Measurements from ENCODE around the gene PAX2. TPM values are rescaled to one million over a fixed set of nuclear protein-coding genes. Genes with fewer than 3 reads are reported as not detected.

PAX2 gene
- total and polyA plus RNA-seq, 4 donors: not detected

GRCh38 chr10:100877461-100877850, 132.1 kb downstream of the PAX2 start:
- peaks cover 2 to 20% (median 15%) of the 10 kb centered on the region in 4 donors for H3K4me1 ChIP-seq (ENCODE audit: control insufficient read depth in 4 of 4, insufficient read depth in 4 of 4, low read length in 3 of 4)
- H3K27me3 ChIP-seq (ENCODE audit: control insufficient read depth in 4 of 4, insufficient read depth in 4 of 4, low read length in 3 of 4): no peaks in the 10 kb centered on the region

DNA sequence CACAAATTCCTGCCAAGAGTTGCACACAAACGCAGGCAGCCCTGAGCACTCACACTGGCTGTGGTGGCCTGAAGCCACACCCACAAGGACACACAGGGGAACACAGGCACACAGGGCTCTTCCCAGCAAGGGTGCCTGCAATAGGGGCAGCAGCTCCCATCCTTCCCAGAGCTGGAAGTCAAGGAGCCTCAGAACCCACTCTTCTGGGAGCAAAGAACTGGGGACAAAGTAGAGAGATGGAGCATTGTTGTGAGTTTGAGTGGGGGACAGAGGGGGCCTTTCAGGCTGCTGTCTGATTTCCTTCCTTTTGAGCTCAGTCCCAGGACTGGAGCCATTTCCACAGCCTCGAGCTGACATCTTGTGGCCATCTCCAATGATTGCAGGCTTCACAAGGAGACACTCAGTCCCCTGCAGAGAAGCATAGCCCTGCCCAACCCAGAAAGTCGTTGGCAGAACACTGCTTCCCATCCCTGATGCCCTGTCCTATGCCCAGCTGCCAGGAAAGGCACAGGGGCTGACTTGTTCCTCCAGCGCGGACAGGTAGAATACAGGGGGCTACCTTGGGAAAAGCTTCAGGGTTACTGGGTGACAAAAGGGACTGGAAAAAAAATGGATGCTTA, 133.0 kb downstream of the PAX2 start:
- H3K4me3 ChIP-seq (ENCODE audit: low read depth in 1 of 3, low read length in 3 of 3): no peak overlapping the region
- no peaks in the 10 kb centered on the region for H3K27me3 ChIP-seq (ENCODE audit: control insufficient read depth in 4 of 4, insufficient read depth in 4 of 4, low read length in 3 of 4)
- no peaks in the 10 kb centered on the region for H3K9me3 ChIP-seq (ENCODE audit: control insufficient read depth in 4 of 4, low read length in 3 of 4)
- H3K4me1 ChIP-seq (ENCODE audit: control insufficient read depth in 4 of 4, insufficient read depth in 4 of 4, low read length in 3 of 4): peaks cover 2 to 20% (median 15%) of the 10 kb centered on the region in 4 donors
- H3K36me3 ChIP-seq (ENCODE audit: control insufficient read depth in 4 of 4, insufficient read depth in 3 of 4, low read depth in 1 of 4, low read length in 3 of 4): no peaks in the 10 kb centered on the region
- H3K27ac ChIP-seq (ENCODE audit: low read depth in 1 of 2, low read length in 2 of 2): no peak overlapping the region
- peak; percentile 50 for DNase-seq (ENCODE audit: low spot score)
- WGBS: 8% methylated on average over 5 of the region's 5 CpGs
- no peak overlapping the region for H3K9ac ChIP-seq (ENCODE audit: low read depth in 1 of 2, low read length in 2 of 2)
- TF ChIP-seq FOXA1 (IDR thresholded peaks at IDR 0.05) (no peak), EGR1 (IDR thresholded peaks at IDR 0.05; ENCODE audit: low read depth in 2 of 2) (no peak), HNF4G (IDR thresholded peaks at IDR 0.05) (no peak), GABPA (IDR thresholded peaks at IDR 0.05 in 1 of 2, conservative IDR thresholded peaks at IDR 0.05 in 1 of 2) (no peak), JUND (IDR thresholded peaks at IDR 0.05) (no peak), ZBTB33 (IDR thresholded peaks at IDR 0.05) (no peak), REST (IDR thresholded peaks at IDR 0.05) (peak; percentile 32)
- TF ChIP-seq, protein P1, sequence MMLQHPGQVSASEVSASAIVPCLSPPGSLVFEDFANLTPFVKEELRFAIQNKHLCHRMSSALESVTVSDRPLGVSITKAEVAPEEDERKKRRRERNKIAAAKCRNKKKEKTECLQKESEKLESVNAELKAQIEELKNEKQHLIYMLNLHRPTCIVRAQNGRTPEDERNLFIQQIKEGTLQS (IDR thresholded peaks at IDR 0.05): no peak

More at GRCh38 chr10:100877461-100877850, 132.1 kb downstream of the PAX2 start:
- Histone ChIP-seq H3K4me3 (ENCODE audit: low read depth in 1 of 3, low read length in 3 of 3) (no peak overlapping the region), H3K9me3 (ENCODE audit: control insufficient read depth in 4 of 4, low read length in 3 of 4) (no peaks in the 10 kb centered on the region), H3K27ac (ENCODE audit: low read depth in 1 of 2, low read length in 2 of 2) (no peak overlapping the region), H3K36me3 (ENCODE audit: control insufficient read depth in 4 of 4, insufficient read depth in 3 of 4, low read depth in 1 of 4, low read length in 3 of 4) (no peaks in the 10 kb centered on the region), H3K9ac (ENCODE audit: low read depth in 1 of 2, low read length in 2 of 2) (no peak overlapping the region)
- TF ChIP-seq, protein P1 (IDR thresholded peaks at IDR 0.05): no peak
- TF ChIP-seq HNF4A (conservative IDR thresholded peaks at IDR 0.05) (no peak), EGR1 (IDR thresholded peaks at IDR 0.05; ENCODE audit: low read depth in 2 of 2) (no peak), CTCF (IDR thresholded peaks at IDR 0.05; ENCODE audit: low read depth, low read length, missing input control) (no peak), ZBTB33 (IDR thresholded peaks at IDR 0.05) (no peak), HNF4G (IDR thresholded peaks at IDR 0.05) (no peak), RXRA (IDR thresholded peaks at IDR 0.05) (no peak), SP1 (IDR thresholded peaks at IDR 0.05) (no peak), TAF1 (conservative IDR thresholded peaks at IDR 0.05) (no peak), NR2F2 (IDR thresholded peaks at IDR 0.05) (no peak), GABPA (IDR thresholded peaks at IDR 0.05 in 1 of 2, conservative IDR thresholded peaks at IDR 0.05 in 1 of 2) (no peak)
- TF ChIP-seq, protein P2, sequence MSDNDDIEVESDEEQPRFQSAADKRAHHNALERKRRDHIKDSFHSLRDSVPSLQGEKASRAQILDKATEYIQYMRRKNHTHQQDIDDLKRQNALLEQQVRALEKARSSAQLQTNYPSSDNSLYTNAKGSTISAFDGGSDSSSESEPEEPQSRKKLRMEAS (IDR thresholded peaks at IDR 0.05): no peak
- no peak for DNase-seq (ENCODE audit: low spot score)
- WGBS: 92% methylated on average over 11 of the region's 11 CpGs

Measured in liver (tissue), 9 donors.